Measurements from ENCODE around the gene EIF2AK3.
"Not testable (repeated sequence)": the region's sequence is repeated elsewhere in the genome, so short reads cannot be mapped to it uniquely, and the experiment has no call there.

The EIF2AK3 gene

GRCh38 chr2:88624477-88624876 lies 2.8 kb downstream of the EIF2AK3 start:
- peaks cover 19 to 24% of the 10 kb centered on the region in 2 experiments for H3K4me1 ChIP-seq (ENCODE audit: control insufficient read depth in 1 of 2, insufficient read depth in 1 of 2, low read depth in 1 of 2, low read length in 1 of 2)
- no peak for TF ChIP-seq CTCF (IDR thresholded peaks at IDR 0.05)
- no peak overlapping the region for H3K27ac ChIP-seq
- H3K27me3 ChIP-seq = no peaks in the 10 kb centered on the region
- no peaks in the 10 kb centered on the region for H3K36me3 ChIP-seq
- H3K4me3 ChIP-seq (ENCODE audit: low read depth in 1 of 2, low read length in 1 of 2) = no peak overlapping the region
- no peaks in the 10 kb centered on the region for H3K9me3 ChIP-seq

- H3K36me3 ChIP-seq; H3K9me3 ChIP-seq; H3K27me3 ChIP-seq; H3K4me3 ChIP-seq (ENCODE audit: low read depth in 1 of 2, low read length in 1 of 2); H3K27ac ChIP-seq: not testable (repeated sequence)
- peaks cover 19 to 24% of the 10 kb centered on the region in 2 experiments for H3K4me1 ChIP-seq (ENCODE audit: control insufficient read depth in 1 of 2, insufficient read depth in 1 of 2, low read depth in 1 of 2, low read length in 1 of 2)
Observed at GRCh38 chr2:88623831-88624465, 3.3 kb downstream of the EIF2AK3 start.

GRCh38 chr2:88622307-88622706 lies 5.0 kb downstream of the EIF2AK3 start:
- H3K4me1 ChIP-seq (ENCODE audit: control insufficient read depth in 1 of 2, insufficient read depth in 1 of 2, low read depth in 1 of 2, low read length in 1 of 2) = peaks cover 10 to 14% of the 10 kb centered on the region in 2 experiments

GRCh38 chr2:88621432-88621831 lies 5.8 kb downstream of the EIF2AK3 start:
- Histone ChIP-seq H3K9me3 (no peaks in the 10 kb centered on the region), H3K4me1 (ENCODE audit: control insufficient read depth in 1 of 2, insufficient read depth in 1 of 2, low read depth in 1 of 2, low read length in 1 of 2) (peaks cover 6 to 11% of the 10 kb centered on the region in 2 experiments), H3K27me3 (no peaks in the 10 kb centered on the region), H3K27ac (no peak overlapping the region), H3K36me3 (no peaks in the 10 kb centered on the region), H3K4me3 (ENCODE audit: low read depth in 1 of 2, low read length in 1 of 2) (no peak overlapping the region)
- no peak for TF ChIP-seq CTCF (IDR thresholded peaks at IDR 0.05)

More at GRCh38 chr2:88622307-88622706, 5.0 kb downstream of the EIF2AK3 start:
- Histone ChIP-seq H3K27ac (no peak overlapping the region), H3K9me3 (no peaks in the 10 kb centered on the region), H3K27me3 (no peaks in the 10 kb centered on the region), H3K36me3 (no peaks in the 10 kb centered on the region), H3K4me3 (ENCODE audit: low read depth in 1 of 2, low read length in 1 of 2) (no peak overlapping the region)
- TF ChIP-seq CTCF (IDR thresholded peaks at IDR 0.05) = no peak

- Histone ChIP-seq H3K9me3 (no peaks in the 10 kb centered on the region), H3K4me1 (ENCODE audit: control insufficient read depth in 1 of 2, insufficient read depth in 1 of 2, low read depth in 1 of 2, low read length in 1 of 2) (no peaks in the 10 kb centered on the region)
- no peak for TF ChIP-seq CTCF (IDR thresholded peaks at IDR 0.05)
Observed at GRCh38 chr2:88620015-88620414, 7.2 kb downstream of the EIF2AK3 start.

GRCh38 chr2:88615822-88616221 lies 11.4 kb downstream of the EIF2AK3 start:
- H3K9me3 ChIP-seq = no peaks in the 10 kb centered on the region
- no peak overlapping the region for H3K27ac ChIP-seq
- no peaks in the 10 kb centered on the region for H3K4me1 ChIP-seq (ENCODE audit: control insufficient read depth in 1 of 2, insufficient read depth in 1 of 2, low read depth in 1 of 2, low read length in 1 of 2)
- no peaks in the 10 kb centered on the region for H3K27me3 ChIP-seq
- TF ChIP-seq CTCF (IDR thresholded peaks at IDR 0.05) = no peak
- peaks cover 8% of the 10 kb centered on the region for H3K36me3 ChIP-seq
- no peak overlapping the region for H3K4me3 ChIP-seq (ENCODE audit: low read depth in 1 of 2, low read length in 1 of 2)

More at GRCh38 chr2:88620015-88620414, 7.2 kb downstream of the EIF2AK3 start:
- H3K27me3 ChIP-seq = no peaks in the 10 kb centered on the region
- H3K27ac ChIP-seq = no peak overlapping the region
- H3K36me3 ChIP-seq = no peaks in the 10 kb centered on the region
- no peak overlapping the region for H3K4me3 ChIP-seq (ENCODE audit: low read depth in 1 of 2, low read length in 1 of 2)
